Choroid plexus epithelial cell (primary cell): Measurements from ENCODE around the gene CREB5.

ENCODE experiments used
- DNase-seq: peaks from one replicate; pipeline ENCODE4 v3.0.0-alpha.2; 2010; ENCODE audit warnings: low read depth
- H3K4me3 ChIP-seq: 2 replicates; pipeline ENCODE4 v1.5.1; 2011; ENCODE audit warnings: low read depth, mild to moderate bottlenecking, control low read depth, low read length, moderate library complexity
- CTCF ChIP-seq: conservative IDR thresholded peaks from 2 replicates; pipeline ENCODE4 v1.5.1; 2011; ENCODE audit warnings: low read depth, mild to moderate bottlenecking, control low read depth, inconsistent platforms, low read length, moderate library complexity

CREB5 gene

GRCh38 chr7:28661826-28662595 lies 249.7 kb downstream of the CREB5 start:
- no peak for TF ChIP-seq CTCF
- H3K4me3 ChIP-seq = no peak overlapping the region
- no peak for DNase-seq

- TF ChIP-seq CTCF = no peak
- no peak for DNase-seq
- no peak overlapping the region for H3K4me3 ChIP-seq
These were observed 253.8 kb downstream of the CREB5 start for GRCh38 chr7:28666154-28666553.

GRCh38 chr7:28668085-28668484 lies 255.8 kb downstream of the CREB5 start:
- no peak overlapping the region for H3K4me3 ChIP-seq
- no peak for TF ChIP-seq CTCF

GRCh38 chr7:28669330-28669729 lies 257.0 kb downstream of the CREB5 start:
- H3K4me3 ChIP-seq = no peak overlapping the region
- no peak for DNase-seq
- TF ChIP-seq CTCF = no peak

More at GRCh38 chr7:28668085-28668484, 255.8 kb downstream of the CREB5 start:
- DNase-seq = no peak

- DNase-seq = no peak
- H3K4me3 ChIP-seq = no peak overlapping the region
- TF ChIP-seq CTCF = no peak
These were observed 259.2 kb downstream of the CREB5 start for GRCh38 chr7:28671526-28671925.

- DNase-seq = peak; percentile 30
- H3K4me3 ChIP-seq = no peak overlapping the region
- TF ChIP-seq CTCF = no peak
These were observed 260.1 kb downstream of the CREB5 start for GRCh38 chr7:28672397-28672797.

- H3K4me3 ChIP-seq = no peak overlapping the region
- DNase-seq = peak; percentile 7
- TF ChIP-seq CTCF = no peak
These were observed 262.1 kb downstream of the CREB5 start for GRCh38 chr7:28674359-28674782.
